Mesothelial cell of epicardium (in vitro differentiated cells): ENCODE results near the gene DARS1. TPM values are rescaled to one million over a fixed set of nuclear protein-coding genes. Genes with fewer than 3 reads are reported as not detected.

Experiments
- DNase-seq, 2 experiments: peaks; one replicate each; pipeline ENCODE4 v3.0.0; 2021; ENCODE audit warnings: low spot score in 2 of 2; ENCODE audit not compliant: unreplicated experiment in 2 of 2
- H3K27ac Mint-ChIP-seq: 2 replicates; pipeline ENCODE4 v1.8.0; 2021; ENCODE audit warnings: mixed read lengths
- H3K27me3 Mint-ChIP-seq: 2 replicates; pipeline ENCODE4 v1.8.0; 2021; ENCODE audit warnings: low read depth, mixed read lengths
- H3K36me3 Mint-ChIP-seq: 2 replicates; pipeline ENCODE4 v1.8.0; 2021; ENCODE audit warnings: mixed read lengths
- H3K4me1 Mint-ChIP-seq: 2 replicates; pipeline ENCODE4 v1.8.0; 2021; ENCODE audit warnings: mixed read lengths
- H3K4me3 Mint-ChIP-seq: 2 replicates; pipeline ENCODE4 v1.8.0; 2021; ENCODE audit warnings: mild to moderate bottlenecking, moderate library complexity, mixed read lengths
- H3K9me3 Mint-ChIP-seq: 2 replicates; pipeline ENCODE4 v1.8.0; 2021; ENCODE audit warnings: mixed read lengths
- total RNA-seq: library from RNA; stranded (reverse); gene quantifications from 3 replicates; pipeline ENCODE4 v1.2.1, GENCODE V29; 2021
- TF ChIP-seq, protein P1 (sequence below): fragments of 200-600 bp; sonication (generic); IDR thresholded peaks from one replicate; pipeline ENCODE4 v1.5.0; 2021; ENCODE audit warnings: antibody characterized with exemption; ENCODE audit not compliant: unreplicated experiment

Gene DARS1
- total RNA-seq, 1 donor from 2014 or later: 82.6 TPM

DNA sequence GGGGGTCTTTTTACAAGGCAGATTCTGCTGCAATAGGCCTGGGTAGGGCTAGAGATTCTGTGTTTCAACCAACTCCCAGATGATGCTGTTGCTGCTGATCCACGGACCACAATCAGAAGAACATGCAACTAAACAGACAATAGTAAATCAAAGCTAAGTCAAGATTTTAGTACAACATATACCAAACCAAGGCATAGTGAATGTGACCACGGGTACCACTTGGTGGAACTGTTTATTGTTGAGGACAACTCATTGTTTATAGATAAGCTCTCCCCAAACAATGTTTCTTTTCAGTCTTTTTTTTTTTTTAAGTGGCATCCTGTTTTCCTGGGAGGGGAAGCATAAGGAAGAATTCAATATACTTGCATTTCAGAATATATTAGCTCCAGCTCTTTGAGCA lies 36.0 kb upstream of the DARS1 start:
- Mint-ChIP-seq H3K4me3 (no peak overlapping the region), H3K36me3 (no peaks in the 10 kb centered on the region), H3K27me3 (no peaks in the 10 kb centered on the region), H3K9me3 (no peaks in the 10 kb centered on the region), H3K27ac (no peak overlapping the region), H3K4me1 (peaks cover 18% of the 10 kb centered on the region)
- no peak for DNase-seq
- TF ChIP-seq, protein P1, sequence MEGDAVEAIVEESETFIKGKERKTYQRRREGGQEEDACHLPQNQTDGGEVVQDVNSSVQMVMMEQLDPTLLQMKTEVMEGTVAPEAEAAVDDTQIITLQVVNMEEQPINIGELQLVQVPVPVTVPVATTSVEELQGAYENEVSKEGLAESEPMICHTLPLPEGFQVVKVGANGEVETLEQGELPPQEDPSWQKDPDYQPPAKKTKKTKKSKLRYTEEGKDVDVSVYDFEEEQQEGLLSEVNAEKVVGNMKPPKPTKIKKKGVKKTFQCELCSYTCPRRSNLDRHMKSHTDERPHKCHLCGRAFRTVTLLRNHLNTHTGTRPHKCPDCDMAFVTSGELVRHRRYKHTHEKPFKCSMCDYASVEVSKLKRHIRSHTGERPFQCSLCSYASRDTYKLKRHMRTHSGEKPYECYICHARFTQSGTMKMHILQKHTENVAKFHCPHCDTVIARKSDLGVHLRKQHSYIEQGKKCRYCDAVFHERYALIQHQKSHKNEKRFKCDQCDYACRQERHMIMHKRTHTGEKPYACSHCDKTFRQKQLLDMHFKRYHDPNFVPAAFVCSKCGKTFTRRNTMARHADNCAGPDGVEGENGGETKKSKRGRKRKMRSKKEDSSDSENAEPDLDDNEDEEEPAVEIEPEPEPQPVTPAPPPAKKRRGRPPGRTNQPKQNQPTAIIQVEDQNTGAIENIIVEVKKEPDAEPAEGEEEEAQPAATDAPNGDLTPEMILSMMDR: no peak

DNA sequence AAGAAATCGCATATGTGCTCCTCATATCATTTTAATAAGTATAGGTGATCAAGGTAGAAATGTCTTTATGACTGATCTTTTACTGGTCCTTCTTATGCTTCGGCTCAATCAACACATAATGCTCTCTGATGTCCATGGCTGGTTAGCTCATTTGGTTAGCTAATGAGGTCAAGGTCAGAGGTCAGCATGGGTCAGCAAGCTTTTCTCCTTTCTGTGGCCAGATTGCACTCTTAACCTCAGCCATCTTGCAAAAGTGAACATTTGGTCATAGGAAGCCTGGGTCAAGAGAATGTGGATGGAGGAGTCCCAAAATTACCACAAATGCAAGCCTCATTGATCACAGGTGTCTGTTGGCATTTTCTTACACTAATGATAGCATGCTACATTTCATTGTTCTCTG lies 35.4 kb upstream of the DARS1 start:
- no peaks in the 10 kb centered on the region for H3K27me3 Mint-ChIP-seq
- no peaks in the 10 kb centered on the region for H3K36me3 Mint-ChIP-seq
- TF ChIP-seq, protein P1: no peak
- no peak overlapping the region for H3K4me3 Mint-ChIP-seq
- H3K9me3 Mint-ChIP-seq: no peaks in the 10 kb centered on the region
- H3K4me1 Mint-ChIP-seq: peaks cover 17% of the 10 kb centered on the region
- no peak overlapping the region for H3K27ac Mint-ChIP-seq
- DNase-seq: no peak

DNA sequence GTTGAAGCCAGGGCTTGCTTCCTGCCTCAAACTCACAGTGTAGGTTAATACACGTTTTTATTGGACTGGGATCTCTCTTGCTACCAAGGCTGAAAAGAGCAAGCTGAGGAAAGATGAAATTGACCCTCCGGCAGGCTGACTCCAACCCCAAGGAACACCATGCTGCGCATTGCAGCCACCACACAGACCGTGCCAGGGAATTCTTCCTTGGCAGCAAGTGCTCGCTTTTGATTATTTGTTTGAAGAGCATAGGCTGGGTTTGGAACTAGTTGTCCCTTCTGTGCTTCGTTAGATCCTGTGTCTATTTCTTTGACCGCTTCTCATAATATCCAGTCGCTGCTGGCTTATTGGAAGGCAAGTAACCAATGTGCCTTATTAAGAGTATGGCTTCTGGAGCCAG lies 34.4 kb upstream of the DARS1 start:
- no peak for DNase-seq
- TF ChIP-seq, protein P1: no peak
- no peaks in the 10 kb centered on the region for H3K9me3 Mint-ChIP-seq
- peaks cover 7% of the 10 kb centered on the region for H3K4me1 Mint-ChIP-seq
- no peaks in the 10 kb centered on the region for H3K36me3 Mint-ChIP-seq
- H3K27me3 Mint-ChIP-seq: no peaks in the 10 kb centered on the region
- H3K27ac Mint-ChIP-seq: no peak overlapping the region
- no peak overlapping the region for H3K4me3 Mint-ChIP-seq

DNA sequence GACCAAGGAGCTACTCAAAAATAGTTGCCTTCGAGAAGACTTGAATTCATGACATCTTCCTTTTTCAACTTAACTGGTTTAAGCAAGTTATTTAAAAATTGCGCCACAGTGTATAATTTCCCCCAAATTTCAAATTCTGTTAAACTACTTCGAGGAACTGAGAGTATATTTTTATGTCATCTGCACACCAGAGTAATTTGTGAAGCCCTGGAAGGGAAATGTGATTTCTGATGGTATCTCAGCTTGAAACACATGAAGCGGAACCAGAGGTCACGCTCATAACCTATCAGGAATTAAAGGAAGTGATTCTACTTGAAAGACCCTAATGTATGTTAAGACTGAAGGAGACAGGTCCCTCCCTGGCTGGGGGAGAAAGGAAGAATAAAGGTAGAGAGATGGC lies 33.9 kb upstream of the DARS1 start:
- H3K36me3 Mint-ChIP-seq: no peaks in the 10 kb centered on the region
- no peaks in the 10 kb centered on the region for H3K9me3 Mint-ChIP-seq
- no peak overlapping the region for H3K4me3 Mint-ChIP-seq
- no peaks in the 10 kb centered on the region for H3K27me3 Mint-ChIP-seq
- TF ChIP-seq, protein P1: no peak
- no peak overlapping the region for H3K27ac Mint-ChIP-seq
- DNase-seq: no peak
- H3K4me1 Mint-ChIP-seq: peaks cover 6% of the 10 kb centered on the region

DNA sequence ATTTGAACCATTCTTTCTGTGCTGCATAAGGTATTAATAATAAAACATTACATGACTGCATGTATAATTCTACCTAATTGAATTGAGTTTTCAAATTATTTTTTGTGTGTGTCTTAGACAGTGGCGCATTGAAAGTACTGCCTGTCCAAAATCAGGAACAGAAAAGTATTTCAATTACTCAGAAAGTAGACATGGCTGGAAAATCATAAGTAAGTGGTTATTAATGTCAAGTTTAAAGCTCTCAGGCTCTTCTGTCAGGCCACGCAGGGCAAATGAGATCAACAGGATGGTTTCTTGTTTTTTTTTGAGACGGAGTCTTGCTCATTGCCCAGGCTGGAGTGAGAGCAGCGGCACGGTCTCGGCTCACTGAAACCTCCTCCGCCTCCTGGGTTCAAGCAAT lies 32.4 kb upstream of the DARS1 start:
- DNase-seq: no peak
- no peaks in the 10 kb centered on the region for H3K36me3 Mint-ChIP-seq
- TF ChIP-seq, protein P1: no peak
- no peaks in the 10 kb centered on the region for H3K27me3 Mint-ChIP-seq
- peaks cover 6% of the 10 kb centered on the region for H3K4me1 Mint-ChIP-seq
- H3K4me3 Mint-ChIP-seq: no peak overlapping the region
- H3K9me3 Mint-ChIP-seq: no peaks in the 10 kb centered on the region
- no peak overlapping the region for H3K27ac Mint-ChIP-seq

DNA sequence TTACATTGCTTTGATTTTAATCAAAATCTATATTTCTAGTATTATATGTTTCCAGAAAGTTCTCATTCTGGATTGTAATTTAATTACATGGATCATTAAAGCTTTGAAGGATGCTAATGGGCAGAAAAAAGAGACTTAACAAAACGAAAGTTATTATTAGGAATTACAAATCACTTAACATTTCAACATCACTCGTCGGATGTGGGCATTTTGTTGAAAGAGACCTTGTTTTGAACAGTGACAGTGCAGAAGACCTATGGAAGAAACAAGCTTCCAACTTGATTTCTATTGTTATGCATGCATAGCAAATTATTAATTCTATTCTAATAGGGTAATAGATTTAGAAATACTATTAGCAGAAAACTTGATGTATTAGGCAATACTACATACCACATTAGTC lies 31.4 kb upstream of the DARS1 start:
- Mint-ChIP-seq H3K9me3 (no peaks in the 10 kb centered on the region), H3K27me3 (no peaks in the 10 kb centered on the region), H3K4me3 (no peak overlapping the region), H3K27ac (no peak overlapping the region), H3K4me1 (peaks cover 6% of the 10 kb centered on the region), H3K36me3 (no peaks in the 10 kb centered on the region)
- TF ChIP-seq, protein P1: no peak
- no peak for DNase-seq
